Prostate gland (tissue), 2 donors: ENCODE measurements around the gene RNF220. TPM values are rescaled to one million over a fixed set of nuclear protein-coding genes. Genes with fewer than 3 reads are reported as not detected.

Experiments used
- DNase-seq: peaks from one replicate; pipeline ENCODE4 v3.0.0-alpha.2; 2019; ENCODE audit warnings: low spot score
- H3K27ac ChIP-seq, 2 donors: fragments of 200-600 bp; sonication (generic); 2 replicates each; pipeline ENCODE4 v1.5.1; 2017 to 2019
- H3K27me3 ChIP-seq: fragments of 200-600 bp; sonication (generic); replicated peaks from 2 replicates; pipeline ENCODE4 v1.5.1; 2019; ENCODE audit not compliant: insufficient read depth
- H3K36me3 ChIP-seq, 2 donors: fragments of 200-600 bp; sonication (generic); 1 replicate in 1 of 2; 2 replicates in 1 of 2; pipeline versions ENCODE4 v1.5.1 to v1.8.1; 2017 to 2019
- H3K4me1 ChIP-seq: fragments of 200-600 bp; sonication (generic); replicated peaks from 2 replicates; pipeline ENCODE4 v1.5.1; 2019
- H3K4me3 ChIP-seq, 2 donors: fragments of 200-600 bp; sonication (generic); 2 replicates each; pipeline ENCODE4 v1.5.1; 2017 to 2019
- H3K9me3 ChIP-seq: fragments of 200-600 bp; sonication (generic); 2 replicates; pipeline ENCODE4 v1.5.1; 2017
- POLR2A ChIP-seq: fragments of 450-650 bp; IDR thresholded peaks from one replicate; pipeline ENCODE4 v1.6.1; 2016; ENCODE audit warnings: antibody characterized with exemption, mild to moderate bottlenecking
- POLR2AphosphoS5 ChIP-seq: sonication (generic); formaldehyde crosslinking; IDR thresholded peaks from one replicate; pipeline ENCODE4 v1.6.1; 2017; ENCODE audit warnings: antibody characterized with exemption
- WGBS: methylation state at CpG from one replicate; pipeline ENCODE4 v1.1.5; 2018; 5-methylcytosine and 5-hydroxymethylcytosine counted together
- intact Hi-C: fragments of 100-400 bp; cut with DNase I; formaldehyde crosslinking; loops from one replicate; pipeline ENCODE4 v1.14.2; 2022
- total RNA-seq, 2 donors: library from RNA; depleted of rRNA; stranded (reverse); fragments of >200 nt; gene quantifications; one replicate each; pipeline ENCODE4 v1.1.0, GENCODE V29; 2016
- TF ChIP-seq, protein P1 (sequence below), 4 experiments: fragments of 200-600 bp in 2 of 4; fragments of 450-650 bp in 2 of 4; sonication (generic) in 2 of 4; IDR thresholded peaks; 1 replicate in 3 of 4; 2 replicates in 1 of 4; pipeline ENCODE4 v1.5.1; 2016 to 2019; ENCODE audit warnings: antibody characterized with exemption in 4 of 4, mild to moderate bottlenecking in 2 of 4, moderate library complexity in 2 of 4

RNF220 gene
- total RNA-seq, 2 donors from 2014 or later = 116 to 147 TPM

DNA sequence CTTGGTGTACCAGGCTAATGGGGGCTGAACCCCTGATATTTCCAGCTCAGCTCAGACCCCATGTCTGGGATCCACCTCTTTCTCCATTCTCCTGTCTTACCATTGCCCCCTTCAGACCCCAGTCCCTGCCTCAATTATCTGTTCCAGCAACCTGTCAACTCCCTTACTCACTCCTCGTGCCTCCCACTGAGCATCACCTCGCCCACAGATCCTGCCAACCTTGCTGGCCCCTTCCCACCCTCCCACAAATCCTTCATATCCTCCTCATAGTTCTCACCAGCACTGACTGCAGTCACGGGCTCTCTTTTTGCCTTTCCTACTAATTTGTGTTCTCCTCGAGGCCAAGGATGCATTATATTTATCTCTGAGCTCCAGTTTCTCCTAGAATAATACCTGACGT is 206.4 kb downstream of the RNF220 start:
- DNase-seq = no peak
- TF ChIP-seq POLR2A = no peak
- TF ChIP-seq, protein P1, sequence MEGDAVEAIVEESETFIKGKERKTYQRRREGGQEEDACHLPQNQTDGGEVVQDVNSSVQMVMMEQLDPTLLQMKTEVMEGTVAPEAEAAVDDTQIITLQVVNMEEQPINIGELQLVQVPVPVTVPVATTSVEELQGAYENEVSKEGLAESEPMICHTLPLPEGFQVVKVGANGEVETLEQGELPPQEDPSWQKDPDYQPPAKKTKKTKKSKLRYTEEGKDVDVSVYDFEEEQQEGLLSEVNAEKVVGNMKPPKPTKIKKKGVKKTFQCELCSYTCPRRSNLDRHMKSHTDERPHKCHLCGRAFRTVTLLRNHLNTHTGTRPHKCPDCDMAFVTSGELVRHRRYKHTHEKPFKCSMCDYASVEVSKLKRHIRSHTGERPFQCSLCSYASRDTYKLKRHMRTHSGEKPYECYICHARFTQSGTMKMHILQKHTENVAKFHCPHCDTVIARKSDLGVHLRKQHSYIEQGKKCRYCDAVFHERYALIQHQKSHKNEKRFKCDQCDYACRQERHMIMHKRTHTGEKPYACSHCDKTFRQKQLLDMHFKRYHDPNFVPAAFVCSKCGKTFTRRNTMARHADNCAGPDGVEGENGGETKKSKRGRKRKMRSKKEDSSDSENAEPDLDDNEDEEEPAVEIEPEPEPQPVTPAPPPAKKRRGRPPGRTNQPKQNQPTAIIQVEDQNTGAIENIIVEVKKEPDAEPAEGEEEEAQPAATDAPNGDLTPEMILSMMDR (IDR thresholded peaks at IDR 0.05) = no peak
- Histone ChIP-seq H3K27me3 (no peaks in the 10 kb centered on the region), H3K36me3 (no peaks in the 10 kb centered on the region), H3K9me3 (no peaks in the 10 kb centered on the region), H3K27ac (no peak overlapping the region), H3K4me3 (no peak overlapping the region), H3K4me1 (no peaks in the 10 kb centered on the region)
- 81% methylated on average over 5 of the region's 5 CpGs for WGBS
- intact Hi-C loops = loop anchor here (2.0 kb wide), 1 partner anchor 41 kb away; no protein-coding TSS in a partner anchor

DNA sequence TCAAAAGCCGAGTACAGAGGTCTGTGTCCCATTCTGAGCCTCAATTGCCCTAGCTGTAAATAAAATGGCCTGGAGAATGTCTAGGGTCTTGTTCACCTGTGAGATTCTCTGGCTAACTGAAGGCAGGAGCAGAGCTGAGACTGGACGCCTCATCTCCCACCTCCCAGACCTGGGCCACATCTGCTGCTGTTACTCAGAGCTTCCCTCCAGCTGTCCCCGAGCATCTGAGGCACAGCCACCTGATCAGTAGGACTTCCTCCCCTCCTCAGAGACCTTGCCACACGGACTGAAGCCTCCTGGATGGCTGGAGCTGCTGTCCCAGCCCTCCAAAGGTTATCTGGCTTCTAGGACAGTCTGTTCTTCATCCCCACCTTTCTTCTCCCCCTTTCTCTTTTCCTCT is 206.8 kb downstream of the RNF220 start:
- H3K27ac ChIP-seq = no peak overlapping the region
- H3K4me3 ChIP-seq = no peak overlapping the region
- WGBS = 66% methylated on average over 4 of the region's 4 CpGs
- intact Hi-C loops = loop anchor here (2.0 kb wide), 1 partner anchor 41 kb away; no protein-coding TSS in a partner anchor
- DNase-seq = no peak
- TF ChIP-seq POLR2A (no peak), POLR2AphosphoS5 (no peak)
- TF ChIP-seq, protein P1 (IDR thresholded peaks at IDR 0.05) = no peak
- no peaks in the 10 kb centered on the region for H3K36me3 ChIP-seq
- H3K9me3 ChIP-seq = no peaks in the 10 kb centered on the region
- H3K27me3 ChIP-seq = no peaks in the 10 kb centered on the region
- no peaks in the 10 kb centered on the region for H3K4me1 ChIP-seq

DNA sequence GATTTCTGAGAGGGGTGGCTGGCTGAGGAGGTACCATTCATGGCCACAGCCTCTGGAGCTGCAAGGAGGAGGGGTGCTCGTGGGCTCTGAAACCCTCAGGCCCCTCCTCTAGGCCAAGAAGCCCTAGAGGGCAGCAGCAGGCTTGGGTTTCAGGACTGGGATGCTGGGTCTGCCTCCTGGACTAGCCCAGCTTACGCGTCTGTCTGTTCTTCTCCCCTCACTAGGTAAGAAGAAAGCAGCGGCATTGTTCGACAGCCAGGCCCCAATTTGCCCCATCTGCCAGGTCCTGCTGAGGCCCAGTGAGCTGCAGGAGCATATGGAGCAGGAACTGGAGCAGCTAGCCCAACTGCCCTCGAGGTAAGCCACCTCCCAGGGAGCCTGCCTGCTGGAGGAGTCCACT is 208.9 kb downstream of the RNF220 start:
- intact Hi-C loops = no loop called here

DNA sequence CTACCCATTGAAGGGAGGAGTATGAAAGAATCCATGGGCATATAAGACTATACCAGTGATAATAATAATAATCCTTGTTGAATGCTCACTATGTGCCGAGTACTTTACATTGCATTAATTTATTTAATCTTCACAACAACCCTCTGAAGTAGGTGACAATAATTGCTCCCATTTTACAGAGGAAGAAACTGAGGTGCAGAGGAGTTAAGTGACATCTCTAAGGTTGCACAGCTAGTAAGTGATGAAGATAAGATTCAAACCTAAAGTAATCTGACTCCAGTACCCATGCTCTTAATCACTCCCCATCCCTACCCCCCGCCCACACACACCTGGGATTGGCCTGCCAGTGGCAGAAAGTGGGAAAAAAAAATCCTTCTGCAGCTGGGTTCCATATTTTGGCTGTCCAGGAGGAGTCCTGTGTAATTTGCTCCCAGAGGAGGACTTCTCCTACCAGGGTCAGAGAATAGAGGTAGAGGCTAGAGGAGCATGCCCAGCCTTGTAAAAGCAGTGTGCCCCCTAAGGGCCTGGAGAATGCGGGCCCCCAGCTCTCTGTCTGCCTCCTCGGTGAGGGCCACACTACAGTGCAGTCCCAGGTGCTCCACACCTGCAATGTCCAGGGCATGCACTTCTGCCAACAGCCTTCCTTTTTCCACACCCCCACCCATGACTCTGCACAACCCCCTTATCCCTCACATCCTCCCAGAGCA is 211.4 kb downstream of the RNF220 start:
- no peak overlapping the region for H3K4me3 ChIP-seq
- 70% methylated on average over 4 of the region's 4 CpGs for WGBS
- intact Hi-C loops = no loop called here
- no peaks in the 10 kb centered on the region for H3K27me3 ChIP-seq
- TF ChIP-seq POLR2A (no peak), POLR2AphosphoS5 (no peak)
- TF ChIP-seq, protein P1 (IDR thresholded peaks at IDR 0.05) = no peak
- H3K36me3 ChIP-seq = no peaks in the 10 kb centered on the region
- H3K4me1 ChIP-seq = no peaks in the 10 kb centered on the region
- no peak overlapping the region for H3K27ac ChIP-seq
- no peak for DNase-seq
- no peaks in the 10 kb centered on the region for H3K9me3 ChIP-seq

More for the DNA sequence above, 208.9 kb downstream of the RNF220 start:
- H3K27me3 ChIP-seq = no peaks in the 10 kb centered on the region
- no peaks in the 10 kb centered on the region for H3K36me3 ChIP-seq
- H3K27ac ChIP-seq = no peak overlapping the region
- 76% methylated on average over 1 of the region's 6 CpGs for WGBS
- no peaks in the 10 kb centered on the region for H3K4me1 ChIP-seq
- H3K4me3 ChIP-seq = no peak overlapping the region
- TF ChIP-seq POLR2A (no peak), POLR2AphosphoS5 (no peak)
- TF ChIP-seq, protein P1 (IDR thresholded peaks at IDR 0.05) = no peak
- DNase-seq = no peak
- H3K9me3 ChIP-seq = no peaks in the 10 kb centered on the region
